Neural cell (in vitro differentiated cells): Measurements from ENCODE around the gene CHERP. TPM values are rescaled to one million over a fixed set of nuclear protein-coding genes. Genes with fewer than 3 reads are reported as not detected.

Experiments used
- H2AFZ ChIP-seq: fragments of 200-600, 300-800 bp; sonication (generic), shearing (Covaris generic); 2 replicates; pipeline ENCODE4 v1.6.0; 2014; ENCODE audit warnings: low read depth, mild to moderate bottlenecking, antibody characterized with exemption, low read length, moderate library complexity
- H3F3A ChIP-seq: fragments of 200-600 bp; shearing (Covaris generic); 2 replicates; pipeline ENCODE4 v1.6.1; 2016; ENCODE audit warnings: mild to moderate bottlenecking, moderate library complexity, mixed read lengths, antibody characterized with exemption, low read length; ENCODE audit not compliant: insufficient read depth, poor library complexity, severe bottlenecking
- H3K27ac ChIP-seq: fragments of 200-600, 300-800 bp; sonication (generic), shearing (Covaris generic); 2 replicates; pipeline ENCODE4 v1.5.1; 2014; ENCODE audit warnings: mild to moderate bottlenecking, low read length, moderate library complexity
- H3K27me3 ChIP-seq: fragments of 300-800, 200-600 bp; sonication (generic), shearing (Covaris generic); 2 replicates; pipeline ENCODE4 v1.6.0; 2014; ENCODE audit warnings: mild to moderate bottlenecking, low read depth, low read length, moderate library complexity; ENCODE audit not compliant: insufficient read depth
- H3K36me3 ChIP-seq: fragments of 300-800, 200-600 bp; sonication (generic), shearing (Covaris generic); 2 replicates; pipeline ENCODE4 v1.5.1; 2014; ENCODE audit warnings: mild to moderate bottlenecking, antibody characterized with exemption, low read length, moderate library complexity; ENCODE audit not compliant: insufficient read depth
- H3K4me2 ChIP-seq: fragments of 300-800, 200-600 bp; sonication (generic), shearing (Covaris generic); 2 replicates; pipeline ENCODE4 v1.6.0; 2014; ENCODE audit warnings: mild to moderate bottlenecking, low read length
- H3K4me3 ChIP-seq: fragments of 300-800, 200-600 bp; sonication (generic), shearing (Covaris generic); 2 replicates; pipeline ENCODE4 v1.5.1; 2014; ENCODE audit warnings: mild to moderate bottlenecking, low read length, moderate library complexity
- H3K79me2 ChIP-seq: fragments of 200-600 bp; shearing (Covaris generic); replicated peaks from 2 replicates; pipeline ENCODE4 v1.6.0; 2014; ENCODE audit warnings: mild to moderate bottlenecking, low read length, moderate library complexity; ENCODE audit not compliant: insufficient read depth
- H3K9ac ChIP-seq: fragments of 300-800, 200-600 bp; sonication (generic), shearing (Covaris generic); 2 replicates; pipeline ENCODE4 v1.6.1; 2016; ENCODE audit warnings: mild to moderate bottlenecking, low read length, mixed read lengths
- H3K9me2 ChIP-seq: fragments of 200-600 bp; shearing (Covaris generic); 2 replicates; pipeline ENCODE4 v1.6.1; 2016; ENCODE audit warnings: mild to moderate bottlenecking, low read length, mixed read lengths; ENCODE audit not compliant: insufficient read depth
- H3K9me3 ChIP-seq: fragments of 200-600, 300-800 bp; sonication (generic), shearing (Covaris generic); 2 replicates; pipeline ENCODE4 v1.6.1; 2016; ENCODE audit warnings: mild to moderate bottlenecking, mixed run types, low read length, moderate library complexity, mixed read lengths
- H4K20me1 ChIP-seq: fragments of 200-600 bp; shearing (Covaris generic); 2 replicates; pipeline ENCODE4 v1.6.1; 2016; ENCODE audit warnings: mild to moderate bottlenecking, mixed run types; ENCODE audit not compliant: insufficient read depth
- CTCF ChIP-seq: fragments of 450-650 bp; IDR thresholded peaks from 2 replicates; pipeline ENCODE4 v1.5.1; 2014; ENCODE audit warnings: antibody characterized with exemption, mild to moderate bottlenecking, moderate library complexity; ENCODE audit not compliant: poor library complexity, severe bottlenecking
- EP300 ChIP-seq: fragments of 450-650 bp; conservative IDR thresholded peaks from 2 replicates; pipeline ENCODE4 v1.6.1; 2014; ENCODE audit warnings: antibody characterized with exemption, mild to moderate bottlenecking, moderate library complexity; ENCODE audit not compliant: poor library complexity, severe bottlenecking
- EZH2 ChIP-seq: fragments of 200-600, 300-800 bp; shearing (Covaris generic), sonication (generic); IDR thresholded peaks from 2 replicates; pipeline ENCODE4 v1.6.1; 2014; ENCODE audit warnings: antibody characterized with exemption, low read length, borderline replicate concordance, mild to moderate bottlenecking; ENCODE audit not compliant: insufficient read depth, poor library complexity, severe bottlenecking
- MXI1 ChIP-seq: fragments of 450-650 bp; conservative IDR thresholded peaks from 2 replicates; pipeline ENCODE4 v1.6.1; 2014; ENCODE audit warnings: antibody characterized with exemption, mild to moderate bottlenecking; ENCODE audit not compliant: poor library complexity, severe bottlenecking
- POLR2AphosphoS5 ChIP-seq: IDR thresholded peaks from 2 replicates; pipeline ENCODE4 v1.6.1; 2012
- RAD21 ChIP-seq: fragments of 450-650 bp; conservative IDR thresholded peaks from 2 replicates; pipeline ENCODE4 v1.6.1; 2014; ENCODE audit warnings: antibody characterized with exemption, mild to moderate bottlenecking, moderate library complexity
- REST ChIP-seq: IDR thresholded peaks from 2 replicates; pipeline ENCODE4 v1.6.1; 2012; ENCODE audit warnings: borderline replicate concordance
- SMC3 ChIP-seq: fragments of 450-650 bp; conservative IDR thresholded peaks from 2 replicates; pipeline ENCODE4 v1.6.1; 2014; ENCODE audit warnings: antibody characterized with exemption, mild to moderate bottlenecking, moderate library complexity; ENCODE audit not compliant: poor library complexity
- TAF1 ChIP-seq: IDR thresholded peaks from 2 replicates; pipeline ENCODE4 v1.6.1; 2012; ENCODE audit warnings: low read depth
- polyA plus RNA-seq: library from polyadenylated mRNA; depleted of rRNA; stranded (reverse); fragments of >200 nt; gene quantifications from 2 replicates; pipeline ENCODE4 v1.2.3, GENCODE V29; 2014

The CHERP gene
- polyA plus RNA-seq, 1 donor from 2014 or later = 5.4 TPM

- Histone ChIP-seq H3K9me3 (no peaks in the 10 kb centered on the region), H3K27me3 (no peaks in the 10 kb centered on the region), H3K36me3 (no peaks in the 10 kb centered on the region), H2AFZ (no peak overlapping the region), H3K9ac (no peak overlapping the region), H3K27ac (no peak overlapping the region), H3F3A (no peaks in the 10 kb centered on the region), H4K20me1 (no peaks in the 10 kb centered on the region), H3K9me2 (no peaks in the 10 kb centered on the region), H3K4me3 (no peak overlapping the region), H3K79me2 (no peaks in the 10 kb centered on the region), H3K4me2 (no peak overlapping the region)
- no peak for TF ChIP-seq TAF1
- no peak for TF ChIP-seq POLR2AphosphoS5
- no peak for TF ChIP-seq MXI1
- TF ChIP-seq SMC3 = no peak
Observed at GRCh38 chr19:16509141-16510061, 32.8 kb downstream of the CHERP start.

- Histone ChIP-seq H3K9me3 (no peaks in the 10 kb centered on the region), H2AFZ (no peak overlapping the region), H3K9me2 (no peaks in the 10 kb centered on the region), H3K27me3 (no peaks in the 10 kb centered on the region), H3F3A (no peaks in the 10 kb centered on the region), H4K20me1 (no peaks in the 10 kb centered on the region), H3K4me2 (no peak overlapping the region), H3K9ac (no peak overlapping the region), H3K79me2 (no peaks in the 10 kb centered on the region), H3K36me3 (no peaks in the 10 kb centered on the region), H3K27ac (no peak overlapping the region), H3K4me3 (no peak overlapping the region)
- TF ChIP-seq POLR2AphosphoS5 (no peak), CTCF (no peak), RAD21 (no peak), EP300 (no peak), TAF1 (no peak), REST (no peak), EZH2 (no peak), SMC3 (no peak), MXI1 (no peak)
Observed at GRCh38 chr19:16508546-16508945, 33.7 kb downstream of the CHERP start.
